ENCODE results near the gene LEF1. TPM values are rescaled to one million over a fixed set of nuclear protein-coding genes. Genes with fewer than 3 reads are reported as not detected.
"Not testable (repeated sequence)": the region's sequence is repeated elsewhere in the genome, so short reads cannot be mapped to it uniquely, and the experiment has no call there.

The LEF1 gene
- total RNA-seq, 2 donors from 2014 or later = 2.1 to 3.4 TPM

DNA sequence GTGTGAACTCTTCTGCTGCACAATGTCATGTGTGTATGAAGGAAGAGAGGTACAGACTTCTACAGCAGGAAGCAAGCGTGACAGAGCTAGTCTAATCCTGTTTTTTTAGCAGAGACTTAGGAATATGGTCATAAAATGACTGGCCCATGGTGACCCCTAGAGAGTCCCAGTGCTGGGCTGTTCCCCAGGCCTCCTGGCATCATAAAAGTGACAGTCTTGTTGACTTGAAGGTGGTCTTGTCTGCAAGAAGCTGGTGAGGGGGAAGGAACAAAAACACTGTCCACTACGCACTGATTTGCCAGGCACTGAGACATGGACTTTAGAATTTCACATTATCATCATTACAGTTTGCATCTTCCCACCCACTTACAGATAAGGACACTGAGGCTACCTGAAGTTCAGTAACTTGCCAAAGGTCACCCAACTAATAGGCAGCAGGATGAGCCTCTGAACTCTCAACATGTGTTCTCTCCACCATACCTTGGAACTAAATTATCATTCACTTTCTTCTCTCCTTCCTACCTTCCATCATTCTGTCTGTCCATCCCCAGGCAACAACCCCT is 116.1 kb downstream of the LEF1 start:
- H3K27me3 ChIP-seq = no peaks in the 10 kb centered on the region
- H3K27ac ChIP-seq = no peak overlapping the region
- H3K9me3 ChIP-seq = no peaks in the 10 kb centered on the region
- no peak overlapping the region for H3K9ac ChIP-seq (ENCODE audit: low read depth in 2 of 2, low read length in 2 of 2)
- H3K4me3 ChIP-seq = no peak overlapping the region
- TF ChIP-seq, protein P1, sequence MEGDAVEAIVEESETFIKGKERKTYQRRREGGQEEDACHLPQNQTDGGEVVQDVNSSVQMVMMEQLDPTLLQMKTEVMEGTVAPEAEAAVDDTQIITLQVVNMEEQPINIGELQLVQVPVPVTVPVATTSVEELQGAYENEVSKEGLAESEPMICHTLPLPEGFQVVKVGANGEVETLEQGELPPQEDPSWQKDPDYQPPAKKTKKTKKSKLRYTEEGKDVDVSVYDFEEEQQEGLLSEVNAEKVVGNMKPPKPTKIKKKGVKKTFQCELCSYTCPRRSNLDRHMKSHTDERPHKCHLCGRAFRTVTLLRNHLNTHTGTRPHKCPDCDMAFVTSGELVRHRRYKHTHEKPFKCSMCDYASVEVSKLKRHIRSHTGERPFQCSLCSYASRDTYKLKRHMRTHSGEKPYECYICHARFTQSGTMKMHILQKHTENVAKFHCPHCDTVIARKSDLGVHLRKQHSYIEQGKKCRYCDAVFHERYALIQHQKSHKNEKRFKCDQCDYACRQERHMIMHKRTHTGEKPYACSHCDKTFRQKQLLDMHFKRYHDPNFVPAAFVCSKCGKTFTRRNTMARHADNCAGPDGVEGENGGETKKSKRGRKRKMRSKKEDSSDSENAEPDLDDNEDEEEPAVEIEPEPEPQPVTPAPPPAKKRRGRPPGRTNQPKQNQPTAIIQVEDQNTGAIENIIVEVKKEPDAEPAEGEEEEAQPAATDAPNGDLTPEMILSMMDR (IDR thresholded peaks at IDR 0.05) = no peak
- intact Hi-C loops (cut with DNase I) = no loop called here
- H3K4me1 ChIP-seq = no peaks in the 10 kb centered on the region
- no peak for DNase-seq
- no peaks in the 10 kb centered on the region for H3K36me3 ChIP-seq

DNA sequence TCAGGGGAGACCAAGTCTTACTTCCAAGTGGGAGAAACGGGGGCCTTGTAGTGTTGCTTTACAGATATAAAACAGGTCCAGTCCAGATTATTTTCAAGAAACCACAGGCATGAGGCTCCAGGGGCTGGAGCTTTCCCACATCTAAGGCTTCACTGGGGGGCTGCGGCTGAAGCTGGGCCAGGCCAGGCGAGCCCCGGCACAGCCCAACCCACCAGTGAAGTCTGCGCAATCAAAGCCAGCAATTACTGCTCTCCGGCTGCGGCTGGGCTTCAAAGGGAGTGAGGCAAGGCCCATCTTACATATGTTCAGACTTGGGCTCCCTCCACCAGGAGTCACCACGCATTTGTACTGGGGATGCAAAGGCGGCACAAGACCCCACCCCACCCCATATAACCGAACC is 117.4 kb downstream of the LEF1 start:
- no peak for DNase-seq

DNA sequence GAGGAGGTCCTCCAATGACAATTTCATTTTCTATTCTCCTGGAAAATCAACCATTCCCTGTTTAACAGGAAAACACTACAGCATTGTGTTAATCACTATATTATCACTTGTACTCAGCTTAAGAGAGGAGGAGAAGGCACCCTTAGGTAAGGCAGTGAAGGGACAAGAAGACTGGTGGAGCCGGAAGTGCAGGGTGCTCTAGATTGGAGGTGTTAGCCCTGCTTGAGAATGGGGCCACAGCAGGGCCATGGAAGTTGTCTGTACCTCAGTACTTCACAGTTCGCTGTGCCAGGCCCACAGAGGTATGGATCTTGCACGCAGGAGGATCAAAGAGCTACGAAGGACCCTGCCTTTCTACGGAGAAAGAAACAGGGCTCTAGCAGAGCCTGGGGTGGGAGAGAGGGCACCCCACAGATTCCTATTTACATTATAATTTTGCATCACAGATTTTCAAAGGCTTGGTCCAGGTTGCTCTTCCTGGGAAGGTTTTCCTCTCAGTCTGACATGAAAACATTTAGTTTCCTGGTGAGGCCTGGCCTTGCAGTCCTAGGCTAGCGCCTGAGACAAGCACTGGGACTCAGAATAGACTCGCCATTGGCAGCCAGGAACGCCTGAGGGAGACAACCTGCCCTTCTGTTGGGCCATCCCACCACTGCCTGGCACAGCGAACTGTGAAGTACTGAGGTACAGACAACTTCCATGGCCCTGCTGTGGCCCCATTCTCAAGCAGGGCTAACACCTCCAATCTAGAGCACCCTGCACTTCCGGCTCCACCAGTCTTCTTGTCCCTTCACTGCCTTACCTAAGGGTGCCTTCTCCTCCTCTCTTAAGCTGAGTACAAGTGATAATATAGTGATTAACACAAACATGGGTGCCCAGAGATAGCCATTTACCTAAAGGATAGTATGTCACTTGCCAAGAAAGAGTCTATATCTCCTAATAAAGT is 118.3 kb downstream of the LEF1 start:
- H3K36me3 ChIP-seq; DNase-seq; H3K4me3 ChIP-seq; H3K9me3 ChIP-seq; H3K27me3 ChIP-seq; H3K4me1 ChIP-seq; H3K27ac ChIP-seq; H3K9ac ChIP-seq (ENCODE audit: low read depth in 2 of 2, low read length in 2 of 2); intact Hi-C loops (cut with DNase I): not testable (repeated sequence)

More for the DNA sequence above, 117.4 kb downstream of the LEF1 start:
- no peaks in the 10 kb centered on the region for H3K27me3 ChIP-seq
- no peak overlapping the region for H3K4me3 ChIP-seq
- no peak overlapping the region for H3K27ac ChIP-seq
- H3K36me3 ChIP-seq = no peaks in the 10 kb centered on the region
- intact Hi-C loops (cut with DNase I) = no loop called here
- H3K9me3 ChIP-seq = no peaks in the 10 kb centered on the region
- TF ChIP-seq, protein P1 (IDR thresholded peaks at IDR 0.05) = no peak
- no peak overlapping the region for H3K9ac ChIP-seq (ENCODE audit: low read depth in 2 of 2, low read length in 2 of 2)
- H3K4me1 ChIP-seq = no peaks in the 10 kb centered on the region

DNA sequence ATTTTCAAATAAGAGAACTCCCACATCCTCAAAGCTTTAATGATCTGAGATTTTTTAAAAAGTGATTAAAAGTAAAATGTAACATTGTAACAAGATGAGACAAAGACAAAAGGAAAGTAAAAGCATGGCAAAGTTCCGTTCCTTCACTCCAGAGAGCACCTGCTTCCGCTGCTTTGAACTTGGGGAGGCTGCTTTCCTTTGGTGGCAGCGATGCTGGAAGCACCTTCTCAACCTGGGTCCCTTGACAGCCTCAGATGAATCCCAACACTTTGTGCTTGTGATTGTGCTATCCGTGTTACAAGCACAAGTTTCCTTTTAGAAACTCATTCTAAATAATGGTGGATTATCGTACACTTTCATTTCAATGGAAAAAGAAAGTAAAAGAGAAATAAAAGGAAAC is 119.3 kb downstream of the LEF1 start:
- H3K27me3 ChIP-seq = no peaks in the 10 kb centered on the region
- no peak overlapping the region for H3K9ac ChIP-seq (ENCODE audit: low read depth in 2 of 2, low read length in 2 of 2)
- H3K36me3 ChIP-seq = no peaks in the 10 kb centered on the region
- TF ChIP-seq, protein P1 (IDR thresholded peaks at IDR 0.05) = no peak
- no peak overlapping the region for H3K4me3 ChIP-seq
- H3K9me3 ChIP-seq = no peaks in the 10 kb centered on the region
- H3K4me1 ChIP-seq = no peaks in the 10 kb centered on the region
- H3K27ac ChIP-seq = no peak overlapping the region
- no peak for DNase-seq
- intact Hi-C loops (cut with DNase I) = no loop called here

DNA sequence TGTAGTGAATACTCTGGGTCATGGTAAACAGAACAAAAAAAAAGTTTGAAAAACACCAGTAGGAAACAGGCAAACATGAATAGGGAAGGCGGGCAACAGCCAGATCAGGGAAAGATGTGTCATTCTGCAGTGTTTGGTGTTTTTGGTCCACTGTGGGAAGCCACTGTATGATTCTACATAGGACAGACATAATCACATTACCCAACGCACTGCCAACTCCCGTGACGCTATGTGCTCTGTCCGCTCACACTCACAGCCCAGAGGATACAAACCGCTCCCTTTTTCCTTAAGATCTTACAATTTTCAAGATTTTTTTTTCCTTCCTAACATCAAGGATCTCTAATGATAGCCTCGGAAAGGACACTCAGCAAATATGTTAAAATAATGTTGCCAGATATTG is 119.7 kb downstream of the LEF1 start:
- Histone ChIP-seq H3K9me3 (no peaks in the 10 kb centered on the region), H3K27ac (no peak overlapping the region), H3K27me3 (no peaks in the 10 kb centered on the region), H3K4me1 (no peaks in the 10 kb centered on the region), H3K4me3 (no peak overlapping the region), H3K36me3 (no peaks in the 10 kb centered on the region), H3K9ac (ENCODE audit: low read depth in 2 of 2, low read length in 2 of 2) (no peak overlapping the region)
- no peak for DNase-seq
- intact Hi-C loops (cut with DNase I) = no loop called here
- TF ChIP-seq, protein P1 (IDR thresholded peaks at IDR 0.05) = no peak

DNA sequence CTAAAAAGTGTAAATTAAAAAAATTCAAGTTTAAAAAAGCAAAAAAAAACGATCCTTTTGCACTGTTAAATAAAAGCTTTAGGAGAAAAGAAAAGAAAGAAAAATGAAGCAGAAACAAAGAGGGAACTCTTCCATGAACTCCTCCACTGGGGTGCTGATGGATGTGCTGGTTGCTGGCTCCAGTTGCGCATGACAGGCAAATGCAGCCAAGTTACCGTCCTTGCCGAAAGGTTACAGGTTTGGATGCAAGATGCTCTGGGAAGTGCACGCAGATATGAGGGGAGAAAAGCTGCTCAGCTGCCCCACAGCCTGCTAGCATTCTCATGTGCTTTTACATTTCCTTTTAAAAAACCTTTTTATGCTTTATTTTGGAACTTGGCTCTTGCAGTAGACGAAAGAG is 120.6 kb downstream of the LEF1 start:
- no peaks in the 10 kb centered on the region for H3K27me3 ChIP-seq
- H3K36me3 ChIP-seq = no peaks in the 10 kb centered on the region
- H3K9ac ChIP-seq (ENCODE audit: low read depth in 2 of 2, low read length in 2 of 2) = no peak overlapping the region
- H3K9me3 ChIP-seq = no peaks in the 10 kb centered on the region
- no peak for DNase-seq
- H3K4me3 ChIP-seq = no peak overlapping the region
- H3K4me1 ChIP-seq = no peaks in the 10 kb centered on the region
- TF ChIP-seq, protein P1 (IDR thresholded peaks at IDR 0.05) = no peak
- intact Hi-C loops (cut with DNase I) = no loop called here
- H3K27ac ChIP-seq = no peak overlapping the region
